Vagina (tissue), 2 donors: ENCODE data around the gene ABCA13.

Experiments
- POLR2AphosphoS5 ChIP-seq, 2 donors: sonication (generic); formaldehyde crosslinking; IDR thresholded peaks; one replicate each; pipeline ENCODE4 v1.9.0; 2017; ENCODE audit warnings: antibody characterized with exemption in 2 of 2, mild to moderate bottlenecking in 2 of 2, low read depth in 1 of 2; ENCODE audit not compliant: insufficient read depth in 1 of 2
- TF ChIP-seq, protein P1 (sequence below), 3 experiments: fragments of 450-650 bp in 2 of 3; fragments of 200-600 bp in 1 of 3; sonication (generic) in 1 of 3; IDR thresholded peaks; one replicate each; pipeline ENCODE4 v1.5.1; 2017 to 2019; ENCODE audit warnings: antibody characterized with exemption in 3 of 3, mild to moderate bottlenecking in 2 of 3, moderate library complexity in 2 of 3

DNA sequence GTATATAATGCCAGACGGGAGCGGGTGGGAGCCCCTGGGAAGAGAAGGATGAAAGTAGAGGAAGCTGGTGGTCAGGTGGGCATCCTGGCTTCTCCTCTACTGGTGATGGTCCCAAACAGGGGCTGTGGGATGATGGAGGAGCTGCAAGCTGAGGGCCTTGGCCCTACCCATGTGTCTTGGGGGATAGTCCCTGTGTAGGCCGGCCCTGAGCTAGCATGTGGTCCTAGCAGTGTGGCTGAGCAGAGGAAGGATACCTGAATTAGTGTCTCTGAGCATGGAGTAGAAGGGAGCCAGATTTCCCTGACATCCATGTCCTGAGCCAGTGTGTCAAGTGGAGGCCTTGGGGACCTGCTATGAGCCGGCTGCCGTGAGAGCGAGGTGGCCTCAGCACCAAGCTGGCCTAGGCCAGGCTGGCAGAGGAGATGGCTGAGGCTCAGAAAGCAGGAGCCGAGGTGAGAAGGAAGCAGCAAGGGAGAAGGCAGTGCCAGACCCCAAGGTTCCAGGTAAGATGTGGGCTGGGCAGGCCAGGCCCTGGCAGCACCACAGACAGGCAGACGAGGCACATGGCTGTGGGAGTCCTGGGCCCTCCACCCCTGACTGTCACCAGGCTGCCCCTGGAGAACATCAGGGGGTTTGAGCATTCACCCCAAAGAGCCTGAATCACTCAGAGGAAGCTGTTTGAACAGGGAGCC lies 150.2 kb downstream of the ABCA13 start:
- TF ChIP-seq, protein P1, sequence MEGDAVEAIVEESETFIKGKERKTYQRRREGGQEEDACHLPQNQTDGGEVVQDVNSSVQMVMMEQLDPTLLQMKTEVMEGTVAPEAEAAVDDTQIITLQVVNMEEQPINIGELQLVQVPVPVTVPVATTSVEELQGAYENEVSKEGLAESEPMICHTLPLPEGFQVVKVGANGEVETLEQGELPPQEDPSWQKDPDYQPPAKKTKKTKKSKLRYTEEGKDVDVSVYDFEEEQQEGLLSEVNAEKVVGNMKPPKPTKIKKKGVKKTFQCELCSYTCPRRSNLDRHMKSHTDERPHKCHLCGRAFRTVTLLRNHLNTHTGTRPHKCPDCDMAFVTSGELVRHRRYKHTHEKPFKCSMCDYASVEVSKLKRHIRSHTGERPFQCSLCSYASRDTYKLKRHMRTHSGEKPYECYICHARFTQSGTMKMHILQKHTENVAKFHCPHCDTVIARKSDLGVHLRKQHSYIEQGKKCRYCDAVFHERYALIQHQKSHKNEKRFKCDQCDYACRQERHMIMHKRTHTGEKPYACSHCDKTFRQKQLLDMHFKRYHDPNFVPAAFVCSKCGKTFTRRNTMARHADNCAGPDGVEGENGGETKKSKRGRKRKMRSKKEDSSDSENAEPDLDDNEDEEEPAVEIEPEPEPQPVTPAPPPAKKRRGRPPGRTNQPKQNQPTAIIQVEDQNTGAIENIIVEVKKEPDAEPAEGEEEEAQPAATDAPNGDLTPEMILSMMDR (IDR thresholded peaks at IDR 0.05): no peak
- no peak for TF ChIP-seq POLR2AphosphoS5 (IDR thresholded peaks at IDR 0.05; ENCODE audit: insufficient read depth in 1 of 2, low read depth in 1 of 2)
